Measurements from ENCODE around the gene CATSPERE. TPM values are rescaled to one million over a fixed set of nuclear protein-coding genes. Genes with fewer than 3 reads are reported as not detected.

Gene CATSPERE
- total and polyA plus RNA-seq, 9 of the 15 experiments (the other 6 are each of a cell fraction or from before 2014, with no cell fraction given) = 0.06 to 0.16 (median 0.09) TPM; not detected in 3

- H3K9me3 ChIP-seq (replicated peaks; ENCODE audit: control insufficient read depth, insufficient read depth, low read depth, low read length) = no peaks in the 10 kb centered on the region
- ChIA-PET CTCF (ENCODE audit: low intra/inter-chr PET ratio) (no interaction called here), POLR2A (no interaction called here)
- H3K4me3 ChIP-seq = no peak overlapping the region
- no peaks in the 10 kb centered on the region for H3K36me3 ChIP-seq (ENCODE audit: control insufficient read depth, insufficient read depth, low read length)
- H3K79me2 ChIP-seq (ENCODE audit: control insufficient read depth, insufficient read depth, low read length) = no peaks in the 10 kb centered on the region
- peaks cover 15 to 24% of the 10 kb centered on the region in 2 experiments for H3K27me3 ChIP-seq (ENCODE audit: control insufficient read depth in 2 of 2, insufficient read depth in 2 of 2, low read length in 2 of 2)
- intact Hi-C loops (cut with micrococcal nuclease) (no loop called here), in situ Hi-C loops (cut with MboI) (no loop called here)
- no peak overlapping the region for H2AFZ ChIP-seq (ENCODE audit: low read depth, low read length)
- FAIRE-seq (no peak), DNase-seq (ENCODE audit: extremely low read depth in 1 of 4, low spot score in 3 of 4) (no peak), ATAC-seq (no peak)
- no peaks in the 10 kb centered on the region for H3K9me1 ChIP-seq (ENCODE audit: control insufficient read depth, insufficient read depth, low read length)
- H3K27ac ChIP-seq (ENCODE audit: extremely low read depth, low read depth, low read length) = no peak overlapping the region
- no peaks in the 10 kb centered on the region for H3K4me1 ChIP-seq (replicated peaks in 1 of 2; ENCODE audit: control insufficient read depth in 2 of 2, insufficient read depth in 2 of 2, low read length in 2 of 2)
- no peaks in the 10 kb centered on the region; the same call in 1 of the 2 replicates for H4K20me1 ChIP-seq (replicated peaks; ENCODE audit: control insufficient read depth, insufficient read depth, low read length)
- no peak overlapping the region for H3K4me2 ChIP-seq (ENCODE audit: insufficient read depth, low read length)
- no peak overlapping the region for H3K9ac ChIP-seq (ENCODE audit: insufficient read depth in 1 of 2, low read depth in 2 of 2, low read length in 2 of 2)
- no TSS peak for BruUV-seq (replicated peaks)
- no peak for TF ChIP-seq ZNF232 (CRISPR knock-in tag; IDR thresholded peaks at IDR 0.05)
- no peak for TF ChIP-seq HMBOX1 (IDR thresholded peaks at IDR 0.05)
- TF ChIP-seq, protein P1, sequence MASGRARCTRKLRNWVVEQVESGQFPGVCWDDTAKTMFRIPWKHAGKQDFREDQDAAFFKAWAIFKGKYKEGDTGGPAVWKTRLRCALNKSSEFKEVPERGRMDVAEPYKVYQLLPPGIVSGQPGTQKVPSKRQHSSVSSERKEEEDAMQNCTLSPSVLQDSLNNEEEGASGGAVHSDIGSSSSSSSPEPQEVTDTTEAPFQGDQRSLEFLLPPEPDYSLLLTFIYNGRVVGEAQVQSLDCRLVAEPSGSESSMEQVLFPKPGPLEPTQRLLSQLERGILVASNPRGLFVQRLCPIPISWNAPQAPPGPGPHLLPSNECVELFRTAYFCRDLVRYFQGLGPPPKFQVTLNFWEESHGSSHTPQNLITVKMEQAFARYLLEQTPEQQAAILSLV (tag; IDR thresholded peaks at IDR 0.05) = no peak
- TF ChIP-seq IFI16 (CRISPR knock-in tag; IDR thresholded peaks at IDR 0.05) = no peak
- no peak for TF ChIP-seq ZFP1 (CRISPR knock-in tag; IDR thresholded peaks at IDR 0.05)
- no peak for TF ChIP-seq POLR2B (IDR thresholded peaks at IDR 0.05; ENCODE audit: low read depth, partially characterized antibody)
- no peak for TF ChIP-seq COPS2 (conservative IDR thresholded peaks at IDR 0.05)
- TF ChIP-seq HDGF (IDR thresholded peaks at IDR 0.05) = no peak
- no peak for TF ChIP-seq HMGN3 (IDR thresholded peaks at IDR 0.05; ENCODE audit: borderline replicate concordance, extremely low read depth, insufficient read length, low read depth, low read length)
- no peak for TF ChIP-seq SMARCA5 (IDR thresholded peaks at IDR 0.05)
- no peak for TF ChIP-seq JUN (IDR thresholded peaks at IDR 0.05; ENCODE audit: borderline replicate concordance, low read depth, low read length)
- no peak for TF ChIP-seq JUN (CRISPR knock-in tag; IDR thresholded peaks at IDR 0.05; ENCODE audit: borderline replicate concordance)
- TF ChIP-seq CBX1 (IDR thresholded peaks at IDR 0.05; ENCODE audit: low read depth) = no peak
- no peak for TF ChIP-seq HDAC8 (tag; IDR thresholded peaks at IDR 0.05)
- TF ChIP-seq SP1 (CRISPR knock-in tag; IDR thresholded peaks at IDR 0.05) = no peak
- no peak for TF ChIP-seq ZFP30 (CRISPR knock-in tag; IDR thresholded peaks at IDR 0.05; ENCODE audit: borderline replicate concordance)
- no peak for TF ChIP-seq MXI1 (IDR thresholded peaks at IDR 0.05; ENCODE audit: low read depth, low read length)
- no peak for TF ChIP-seq SPI1 (IDR thresholded peaks at IDR 0.05; ENCODE audit: borderline replicate concordance, low read depth, low read length)
- TF ChIP-seq SMARCB1 (IDR thresholded peaks at IDR 0.05; ENCODE audit: insufficient read length, low read depth) = no peak
Observed at GRCh38 chr1:244633140-244633539, 172.1 kb downstream of the CATSPERE start.
